ENCODE data around the gene DOCK2.
A peak's percentile ranks its signal among the peaks of the same experiment; 100 is the strongest.

DOCK2 gene

GRCh38 chr5:169993485-169993790, 356.4 kb downstream of the DOCK2 start:
- no peak overlapping the region for H3K4me3 ChIP-seq (replicated peaks in 1 of 2; ENCODE audit: low read depth in 2 of 2, low read length in 2 of 2)
- no peak for TF ChIP-seq CTCF (IDR thresholded peaks at IDR 0.05; ENCODE audit: low read depth, low read length)
- DNase-seq (ENCODE audit: low read depth in 2 of 2), result no peak

- no peak overlapping the region for H3K4me3 ChIP-seq (replicated peaks in 1 of 2; ENCODE audit: low read depth in 2 of 2, low read length in 2 of 2)
- no peak for TF ChIP-seq CTCF (IDR thresholded peaks at IDR 0.05; ENCODE audit: low read depth, low read length)
- DNase-seq (ENCODE audit: low read depth in 2 of 2), result no peak
Observed at GRCh38 chr5:169997798-169998197, 360.7 kb downstream of the DOCK2 start.

GRCh38 chr5:169999621-170000020, 362.5 kb downstream of the DOCK2 start:
- DNase-seq (ENCODE audit: low read depth in 2 of 2), result no peak
- no peak overlapping the region for H3K4me3 ChIP-seq (replicated peaks in 1 of 2; ENCODE audit: low read depth in 2 of 2, low read length in 2 of 2)
- no peak for TF ChIP-seq CTCF (IDR thresholded peaks at IDR 0.05; ENCODE audit: low read depth, low read length)

- TF ChIP-seq CTCF (IDR thresholded peaks at IDR 0.05; ENCODE audit: low read depth, low read length), result no peak
- H3K4me3 ChIP-seq (replicated peaks in 1 of 2; ENCODE audit: low read depth in 2 of 2, low read length in 2 of 2), result no peak overlapping the region
- no peak for DNase-seq (ENCODE audit: low read depth in 2 of 2)
Observed at GRCh38 chr5:170000155-170000554, 363.1 kb downstream of the DOCK2 start.

- TF ChIP-seq CTCF (IDR thresholded peaks at IDR 0.05; ENCODE audit: low read depth, low read length), result no peak
- H3K4me3 ChIP-seq (replicated peaks in 1 of 2; ENCODE audit: low read depth in 2 of 2, low read length in 2 of 2), result no peak overlapping the region
- peak in 1 of 2 donors; percentile 14 for DNase-seq (ENCODE audit: low read depth in 2 of 2)
Observed at GRCh38 chr5:170006021-170006420, 368.9 kb downstream of the DOCK2 start.

- DNase-seq (ENCODE audit: low read depth in 2 of 2), result no peak
- no peak for TF ChIP-seq CTCF (IDR thresholded peaks at IDR 0.05; ENCODE audit: low read depth, low read length)
- no peak overlapping the region for H3K4me3 ChIP-seq (replicated peaks in 1 of 2; ENCODE audit: low read depth in 2 of 2, low read length in 2 of 2)
Observed at GRCh38 chr5:170008376-170008775, 371.3 kb downstream of the DOCK2 start.

- TF ChIP-seq CTCF (IDR thresholded peaks at IDR 0.05; ENCODE audit: low read depth, low read length), result no peak
- no peak for DNase-seq (ENCODE audit: low read depth in 2 of 2)
Observed at GRCh38 chr5:170010595-170010994, 373.5 kb downstream of the DOCK2 start.

More at GRCh38 chr5:170010595-170010994, 373.5 kb downstream of the DOCK2 start:
- no peak overlapping the region for H3K4me3 ChIP-seq (replicated peaks in 1 of 2; ENCODE audit: low read depth in 2 of 2, low read length in 2 of 2)

Measured in cardiac fibroblast (primary cell).